Measurements from ENCODE around the gene ACTN4.

- TF ChIP-seq CTCF (conservative IDR thresholded peaks at IDR 0.05; ENCODE audit: low read length) = no peak
- no peak for TF ChIP-seq EZH2phosphoT487 (IDR thresholded peaks at IDR 0.05; ENCODE audit: borderline replicate concordance)
Observed at GRCh38 chr19:38741670-38742069, 94.2 kb downstream of the ACTN4 start.
